AG09319 (cell line): ENCODE results near the gene FGF1.

ENCODE experiments used
- DNase-seq: peaks from one replicate; pipeline ENCODE4 v3.0.0-alpha.2; 2010; ENCODE audit warnings: low read depth; ENCODE audit errors: extremely low read depth
- CTCF ChIP-seq: IDR thresholded peaks from 2 replicates; pipeline ENCODE4 v1.5.1; 2011; ENCODE audit warnings: low read depth, mild to moderate bottlenecking, inconsistent platforms, low read length, moderate library complexity

FGF1 gene

GRCh38 chr5:142610176-142611001 is 75.5 kb downstream of the FGF1 start:
- no peak for DNase-seq
- TF ChIP-seq CTCF = no peak

DNA sequence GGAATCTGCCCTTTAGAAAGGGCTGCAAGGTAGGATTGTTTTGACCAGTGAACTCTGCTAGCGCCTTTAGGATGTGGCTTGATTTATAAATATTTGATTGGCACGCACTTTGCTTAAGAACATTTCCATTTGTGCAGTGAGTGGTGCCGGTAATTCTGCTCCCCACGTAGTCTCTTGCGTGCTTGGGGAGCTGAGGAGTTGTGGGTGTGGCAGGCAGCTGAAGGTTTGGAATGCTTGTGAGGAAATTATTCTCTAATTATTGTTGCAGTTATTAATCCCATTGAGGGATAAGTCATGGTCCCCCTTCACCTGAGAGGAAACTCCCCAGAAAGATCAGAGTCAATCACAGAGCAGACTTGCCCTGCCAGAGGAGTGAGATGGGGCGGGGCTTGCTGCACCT is 76.7 kb downstream of the FGF1 start:
- no peak for DNase-seq
- TF ChIP-seq CTCF = no peak

DNA sequence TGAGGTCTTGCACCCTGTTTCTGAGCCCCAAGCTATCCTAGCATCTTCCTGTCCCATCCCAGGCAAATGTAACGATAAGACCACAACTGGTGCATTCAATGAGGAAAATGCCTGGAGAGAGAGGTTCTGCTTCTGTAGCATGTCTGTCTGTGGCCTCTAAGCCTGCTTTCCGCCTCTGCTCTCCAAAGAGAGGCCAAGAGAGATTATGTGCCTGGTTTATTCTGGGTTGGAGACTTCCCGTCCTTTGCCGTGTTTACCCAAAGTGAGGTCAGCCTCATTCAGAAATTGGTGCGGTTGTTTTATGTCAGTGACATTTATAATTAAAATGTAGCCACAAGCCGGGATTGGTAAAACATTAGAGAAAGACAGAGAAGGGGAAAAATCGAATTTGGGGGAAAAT is 77.8 kb downstream of the FGF1 start:
- TF ChIP-seq CTCF = no peak
- DNase-seq = no peak

DNA sequence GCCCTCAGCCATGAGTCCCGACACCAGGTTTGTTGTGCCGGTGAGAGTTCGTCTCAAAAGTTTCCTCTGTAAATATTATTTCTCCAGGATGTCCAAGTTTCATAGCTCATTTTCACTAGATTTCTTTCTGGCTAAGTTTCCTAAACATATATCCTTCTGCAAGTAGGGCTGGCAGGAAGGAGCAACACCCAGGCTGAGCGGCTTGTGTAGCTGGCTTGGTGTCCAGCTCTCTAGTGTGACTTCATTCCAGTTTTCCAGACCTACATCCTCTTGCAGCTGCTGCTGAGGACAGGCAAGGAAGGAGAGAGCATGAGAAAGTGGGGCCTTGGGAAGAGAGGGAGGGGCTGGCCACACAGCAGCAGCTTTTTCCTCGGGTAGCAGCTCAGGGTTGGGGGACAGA is 80.3 kb downstream of the FGF1 start:
- no peak for DNase-seq
- TF ChIP-seq CTCF = no peak

- TF ChIP-seq CTCF = no peak
- DNase-seq = no peak
These were observed 83.1 kb downstream of the FGF1 start for GRCh38 chr5:142602720-142603245.

GRCh38 chr5:142601432-142601831 is 84.5 kb downstream of the FGF1 start:
- peak; percentile 12 for TF ChIP-seq CTCF
- DNase-seq = no peak

GRCh38 chr5:142600611-142601358 is 85.1 kb downstream of the FGF1 start:
- TF ChIP-seq CTCF = no peak
- peak; percentile 90 for DNase-seq
